ENCODE measurements around the gene PACSIN3.
"Not testable (repeated sequence)": the region's sequence is repeated elsewhere in the genome, so short reads cannot be mapped to it uniquely, and the experiment has no call there.

PACSIN3 gene

GRCh38 chr11:47202576-47202975, 16.3 kb upstream of the PACSIN3 start:
- Histone ChIP-seq H2AFZ (no peak overlapping the region), H3K27ac (no peak overlapping the region), H3K9me3 (ENCODE audit: control insufficient read depth, low read length) (no peaks in the 10 kb centered on the region), H3K9ac (no peak overlapping the region), H3K4me2 (ENCODE audit: low read length) (no peak overlapping the region), H3K4me1 (no peaks in the 10 kb centered on the region), H3K36me3 (ENCODE audit: control insufficient read depth, insufficient read depth, low read length) (no peaks in the 10 kb centered on the region), H3K79me2 (no peaks in the 10 kb centered on the region), H3K27me3 (ENCODE audit: control insufficient read depth, insufficient read depth, low read length) (no peaks in the 10 kb centered on the region), H3K4me3 (ENCODE audit: low read depth, low read length) (no peak overlapping the region)
- TF ChIP-seq CTCF (IDR thresholded peaks at IDR 0.05): no peak

DNA sequence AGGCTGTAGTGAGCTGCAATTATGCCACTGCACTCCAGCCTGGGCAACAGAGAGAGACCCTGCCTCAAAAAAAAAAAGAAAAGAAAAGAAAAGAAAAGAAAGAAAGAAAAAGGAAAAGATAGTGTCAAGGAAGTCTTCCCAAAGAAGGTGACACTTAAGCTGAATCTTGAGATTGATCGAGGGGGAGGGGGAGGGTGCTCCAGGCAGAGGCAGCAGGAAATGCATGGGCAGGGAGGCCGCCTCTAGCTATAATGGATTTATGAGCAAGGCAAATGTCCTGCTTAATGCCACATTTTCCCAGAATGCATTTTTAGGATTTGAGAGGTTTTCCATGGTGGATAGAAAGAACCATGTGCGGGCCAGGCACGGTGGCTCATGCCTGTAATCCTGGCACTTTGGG, 14.8 kb upstream of the PACSIN3 start:
- Histone ChIP-seq H3K4me1 (no peaks in the 10 kb centered on the region), H3K9me3 (ENCODE audit: control insufficient read depth, low read length) (no peaks in the 10 kb centered on the region), H3K4me2 (ENCODE audit: low read length) (no peak overlapping the region), H3K79me2 (no peaks in the 10 kb centered on the region), H3K27me3 (ENCODE audit: control insufficient read depth, insufficient read depth, low read length) (no peaks in the 10 kb centered on the region), H3K36me3 (ENCODE audit: control insufficient read depth, insufficient read depth, low read length) (no peaks in the 10 kb centered on the region), H2AFZ (no peak overlapping the region), H3K9ac (no peak overlapping the region), H3K4me3 (ENCODE audit: low read depth, low read length) (no peak overlapping the region), H3K27ac (no peak overlapping the region)
- TF ChIP-seq CTCF (IDR thresholded peaks at IDR 0.05): no peak

GRCh38 chr11:47198161-47198560, 11.9 kb upstream of the PACSIN3 start:
- H3K4me2 ChIP-seq (ENCODE audit: low read length); H2AFZ ChIP-seq; H3K9ac ChIP-seq; H3K27me3 ChIP-seq (ENCODE audit: control insufficient read depth, insufficient read depth, low read length); H3K9me3 ChIP-seq (ENCODE audit: control insufficient read depth, low read length); H3K36me3 ChIP-seq (ENCODE audit: control insufficient read depth, insufficient read depth, low read length); H3K79me2 ChIP-seq; H3K4me1 ChIP-seq; H3K4me3 ChIP-seq (ENCODE audit: low read depth, low read length); H3K27ac ChIP-seq: not testable (repeated sequence)

- Histone ChIP-seq H3K36me3 (ENCODE audit: control insufficient read depth, insufficient read depth, low read length) (no peaks in the 10 kb centered on the region), H3K4me1 (peaks cover 5% of the 10 kb centered on the region), H3K9ac (no peak overlapping the region), H2AFZ (no peak overlapping the region), H3K27me3 (ENCODE audit: control insufficient read depth, insufficient read depth, low read length) (no peaks in the 10 kb centered on the region), H3K9me3 (ENCODE audit: control insufficient read depth, low read length) (no peaks in the 10 kb centered on the region), H3K27ac (no peak overlapping the region), H3K79me2 (no peaks in the 10 kb centered on the region), H3K4me3 (ENCODE audit: low read depth, low read length) (no peak overlapping the region), H3K4me2 (ENCODE audit: low read length) (no peak overlapping the region)
- no peak for TF ChIP-seq CTCF (IDR thresholded peaks at IDR 0.05)
Observed at GRCh38 chr11:47192111-47192510, 5.9 kb upstream of the PACSIN3 start.

GRCh38 chr11:47191137-47191536, 4.9 kb upstream of the PACSIN3 start:
- not testable (repeated sequence) for H2AFZ ChIP-seq; H3K4me1 ChIP-seq; H3K79me2 ChIP-seq; H3K36me3 ChIP-seq (ENCODE audit: control insufficient read depth, insufficient read depth, low read length); H3K9ac ChIP-seq; H3K27me3 ChIP-seq (ENCODE audit: control insufficient read depth, insufficient read depth, low read length); H3K9me3 ChIP-seq (ENCODE audit: control insufficient read depth, low read length); H3K27ac ChIP-seq; H3K4me2 ChIP-seq (ENCODE audit: low read length); H3K4me3 ChIP-seq (ENCODE audit: low read depth, low read length)

DNA sequence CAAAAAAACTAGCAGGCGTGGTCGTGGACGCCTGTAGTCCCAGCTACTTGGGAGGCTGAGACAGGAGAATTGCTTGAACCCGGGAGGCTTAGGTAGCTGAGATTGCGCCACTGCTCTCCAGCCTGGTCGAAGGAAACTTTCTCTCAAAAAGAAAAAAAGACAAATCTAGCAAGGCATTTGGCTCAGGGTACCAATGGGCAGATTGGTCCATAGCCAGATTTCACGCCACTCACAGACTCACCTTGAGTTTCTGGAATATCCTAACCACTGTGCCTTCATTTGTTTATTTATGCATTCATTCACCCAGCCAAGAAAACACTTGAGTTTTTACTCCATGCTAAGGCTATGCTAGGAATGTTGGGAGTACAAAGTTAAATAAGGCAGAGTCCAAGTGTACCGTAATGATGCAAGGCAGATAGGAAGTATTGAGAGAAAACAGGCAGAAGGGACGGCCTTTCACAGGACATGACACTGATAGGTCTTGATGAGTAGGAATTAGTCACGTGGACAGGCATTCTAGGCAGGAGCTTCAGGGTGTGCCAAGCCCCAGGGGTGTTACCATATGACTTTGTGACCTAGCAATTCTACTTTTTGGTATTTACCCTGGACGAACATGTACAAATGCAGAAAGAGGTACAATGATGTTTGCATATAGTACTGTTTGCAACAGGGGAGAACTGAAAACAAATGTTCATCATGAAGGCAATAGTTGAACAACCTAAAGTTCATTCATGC, 3.0 kb upstream of the PACSIN3 start:
- H3K79me2 ChIP-seq: no peaks in the 10 kb centered on the region
- no peaks in the 10 kb centered on the region for H3K9me3 ChIP-seq (ENCODE audit: control insufficient read depth, low read length)
- H3K36me3 ChIP-seq (ENCODE audit: control insufficient read depth, insufficient read depth, low read length): no peaks in the 10 kb centered on the region
- no peak overlapping the region for H3K27ac ChIP-seq
- H2AFZ ChIP-seq: no peak overlapping the region
- no peak overlapping the region for H3K4me3 ChIP-seq (ENCODE audit: low read depth, low read length)
- no peaks in the 10 kb centered on the region for H3K27me3 ChIP-seq (ENCODE audit: control insufficient read depth, insufficient read depth, low read length)
- H3K9ac ChIP-seq: no peak overlapping the region
- peaks cover 5% of the 10 kb centered on the region for H3K4me1 ChIP-seq
- peak overlapping the region; percentile 31 for H3K4me2 ChIP-seq (ENCODE audit: low read length)
- TF ChIP-seq CTCF (IDR thresholded peaks at IDR 0.05): no peak

All from parathyroid adenoma (tissue), 2 donors.